Keratinocyte (primary cell): Measurements from ENCODE around the gene IGF2BP1.

Experiments used
- CTCF ChIP-seq, 3 experiments: IDR thresholded peaks in 1 of 3; conservative IDR thresholded peaks in 1 of 3; optimal IDR thresholded peaks in 1 of 3; 2 replicates in 2 of 3; 3 replicates in 1 of 3; pipeline versions ENCODE3 to v1.5.1; 2011; ENCODE audit warnings: low read length in 3 of 3, mild to moderate bottlenecking in 3 of 3, moderate library complexity in 2 of 3, control low read depth in 1 of 3, inconsistent platforms in 1 of 3; ENCODE audit not compliant: insufficient read depth in 2 of 3; ENCODE audit errors: extremely low read depth in 1 of 3
- EZH2 ChIP-seq: IDR thresholded peaks from one replicate; pipeline ENCODE4 v1.6.1; 2012; ENCODE audit warnings: inconsistent platforms, mild to moderate bottlenecking, low read length, moderate library complexity

- TF ChIP-seq CTCF (optimal IDR thresholded peaks at IDR 0.05 in 1 of 3, IDR thresholded peaks at IDR 0.05 in 1 of 3, conservative IDR thresholded peaks at IDR 0.05 in 1 of 3; ENCODE audit: extremely low read depth in 1 of 3, insufficient read depth in 2 of 3, low read length in 3 of 3) (no peak), EZH2 (no peak)
These were observed 70.0 kb downstream of the IGF2BP1 start for GRCh38 chr17:49067163-49067562.
